ENCODE measurements around the gene EPN3.

The EPN3 gene

GRCh38 chr17:50547736-50548083 lies 15.2 kb downstream of the EPN3 start:
- DNase-seq (ENCODE audit: insufficient read length, low spot score): no peak
- FAIRE-seq: peak; percentile 11

GRCh38 chr17:50548831-50549230 lies 16.3 kb downstream of the EPN3 start:
- FAIRE-seq (no peak), DNase-seq (ENCODE audit: insufficient read length, low spot score) (no peak)

- DNase-seq (ENCODE audit: insufficient read length, low spot score) (no peak), FAIRE-seq (no peak)
Observed at GRCh38 chr17:50549256-50549941, 16.9 kb downstream of the EPN3 start.

- FAIRE-seq: no peak
- no peak for DNase-seq (ENCODE audit: insufficient read length, low spot score)
Observed at GRCh38 chr17:50549969-50550368, 17.4 kb downstream of the EPN3 start.

- DNase-seq (ENCODE audit: insufficient read length, low spot score): no peak
- no peak for FAIRE-seq
Observed at GRCh38 chr17:50550661-50551432, 18.3 kb downstream of the EPN3 start.

- DNase-seq (ENCODE audit: insufficient read length, low spot score): no peak
- no peak for FAIRE-seq
Observed at GRCh38 chr17:50551433-50551815, 18.9 kb downstream of the EPN3 start.

GRCh38 chr17:50551884-50552283 lies 19.3 kb downstream of the EPN3 start:
- FAIRE-seq: no peak
- DNase-seq (ENCODE audit: insufficient read length, low spot score): no peak

GRCh38 chr17:50554201-50554600 lies 21.7 kb downstream of the EPN3 start:
- FAIRE-seq: no peak
- no peak for DNase-seq (ENCODE audit: insufficient read length, low spot score)

- no peak for FAIRE-seq
- DNase-seq (ENCODE audit: insufficient read length, low spot score): no peak
Observed at GRCh38 chr17:50556803-50557202, 24.3 kb downstream of the EPN3 start.

- FAIRE-seq (no peak), DNase-seq (ENCODE audit: insufficient read length, low spot score) (no peak)
Observed at GRCh38 chr17:50557630-50558029, 25.1 kb downstream of the EPN3 start.

GRCh38 chr17:50558091-50558490 lies 25.6 kb downstream of the EPN3 start:
- no peak for FAIRE-seq
- DNase-seq (ENCODE audit: insufficient read length, low spot score): no peak

- DNase-seq (ENCODE audit: insufficient read length, low spot score) (no peak), FAIRE-seq (no peak)
Observed at GRCh38 chr17:50558581-50558940, 26.0 kb downstream of the EPN3 start.

- DNase-seq (ENCODE audit: insufficient read length, low spot score): no peak
- no peak for FAIRE-seq
Observed at GRCh38 chr17:50558941-50559614, 26.5 kb downstream of the EPN3 start.

GRCh38 chr17:50559674-50560184 lies 27.2 kb downstream of the EPN3 start:
- DNase-seq (ENCODE audit: insufficient read length, low spot score) (no peak), FAIRE-seq (no peak)

GRCh38 chr17:50560185-50560824 lies 27.8 kb downstream of the EPN3 start, which contains the start of gene CACNA1G:
TSS of gene CACNA1G (plus strand) at chr17:50560715. CDS start at chr17:50561460, 745 bp downstream.
- FAIRE-seq (peak; percentile 21), DNase-seq (ENCODE audit: insufficient read length, low spot score) (peak; percentile 93)

- no peak for FAIRE-seq
- DNase-seq (ENCODE audit: insufficient read length, low spot score): no peak
Observed at GRCh38 chr17:50560931-50561745, 28.6 kb downstream of the EPN3 start.

- FAIRE-seq (no peak), DNase-seq (ENCODE audit: insufficient read length, low spot score) (no peak)
Observed at GRCh38 chr17:50561746-50562141, 29.2 kb downstream of the EPN3 start.

GRCh38 chr17:50562242-50563091 lies 29.9 kb downstream of the EPN3 start:
- FAIRE-seq: no peak
- DNase-seq (ENCODE audit: insufficient read length, low spot score): no peak

GRCh38 chr17:50563092-50563511 lies 30.6 kb downstream of the EPN3 start:
- DNase-seq (ENCODE audit: insufficient read length, low spot score): no peak
- FAIRE-seq: no peak

All from GM19239 (cell line).